NCI-H526 (cell line): Measurements from ENCODE around the gene SRSF9.
"Not testable (repeated sequence)": the region's sequence is repeated elsewhere in the genome, so short reads cannot be mapped to it uniquely, and the experiment has no call there.

ENCODE experiments used
- DNase-seq, 2 experiments: peaks; one replicate each; lab custom pipeline; 2025; lab: John Stamatoyannopoulos, UW

The SRSF9 gene

DNA sequence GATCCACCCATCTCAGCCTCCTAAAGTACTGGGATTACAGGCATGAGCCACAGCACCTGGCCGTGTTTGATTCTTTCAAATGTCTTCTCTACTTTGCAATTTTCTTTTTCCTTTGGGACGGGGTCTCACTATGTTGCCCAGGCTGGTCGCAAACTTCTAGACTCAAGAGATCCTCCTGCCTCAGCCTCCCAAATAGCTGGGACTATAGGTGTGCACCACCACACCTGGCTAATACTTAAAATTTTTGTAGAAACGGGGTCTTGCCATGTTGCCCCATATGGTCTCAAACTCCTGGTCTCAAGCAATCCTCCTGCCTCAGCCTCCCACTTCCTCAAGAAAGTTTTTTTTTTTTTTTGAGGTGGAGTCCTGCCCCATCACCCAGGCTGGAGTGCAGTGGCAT is 21.6 kb downstream of the SRSF9 start:
- no peak for DNase-seq

DNA sequence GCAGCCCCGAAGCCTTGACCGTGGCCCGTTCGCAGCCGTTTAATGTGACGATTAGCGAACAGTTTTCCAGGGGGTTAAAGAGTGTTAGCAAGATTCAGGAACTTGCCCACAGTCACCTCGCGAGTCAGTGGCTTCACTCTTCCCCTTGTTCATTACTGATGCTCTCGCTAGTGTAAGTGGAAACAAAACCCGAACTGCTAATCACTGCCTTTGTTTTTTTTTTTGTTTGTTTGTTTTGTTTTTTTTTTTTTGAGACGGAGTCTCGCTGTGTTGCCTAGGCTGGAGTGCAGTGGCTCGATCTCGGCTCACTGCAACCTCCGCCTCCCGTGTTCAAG is 22.7 kb downstream of the SRSF9 start:
- DNase-seq, result not testable (repeated sequence)

GRCh38 chr12:120445911-120446843 is 23.4 kb downstream of the SRSF9 start, which contains the start of the genes GATC and TRIAP1:
TSS of gene GATC (plus strand) at chr12:120446444. CDS start at chr12:120446481, 37 bp downstream.
TSS of gene TRIAP1 (minus strand) at chr12:120446384. CDS start at chr12:120446372, 12 bp downstream.
- peak; percentile 39 to 81 for DNase-seq

- DNase-seq, result no peak
Observed at GRCh38 chr12:120444676-120445075, 24.9 kb downstream of the SRSF9 start.

DNA sequence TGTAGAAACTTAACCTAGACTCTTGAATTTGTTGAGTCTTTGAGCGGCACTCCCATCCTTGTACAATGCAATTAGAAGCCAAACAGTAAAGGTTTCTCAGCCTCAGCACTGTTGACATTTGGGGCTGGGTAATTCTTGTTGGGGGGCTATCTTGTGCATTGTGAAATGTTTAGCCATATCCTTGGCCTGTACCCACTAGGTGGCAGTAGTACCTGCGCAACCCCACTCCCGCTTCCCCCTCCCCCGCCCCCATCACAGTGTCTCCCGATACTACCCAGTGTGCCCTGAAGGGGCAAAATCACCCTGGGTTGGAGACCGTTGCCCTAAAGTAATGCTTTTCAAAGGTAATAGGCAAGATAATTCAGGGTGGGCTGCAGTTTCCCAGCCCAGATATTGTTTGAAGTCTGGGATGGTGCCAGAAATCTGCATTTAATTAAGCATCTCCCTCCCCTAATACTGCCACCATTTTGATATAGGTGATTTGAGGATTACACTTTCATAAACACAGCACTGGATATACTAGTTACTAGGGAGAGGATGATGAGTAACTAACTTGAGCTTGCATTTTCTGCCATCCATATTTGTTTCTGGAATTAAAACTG is 29.8 kb downstream of the SRSF9 start:
- peak; percentile 17 to 81 for DNase-seq

- DNase-seq, result peak in 1 of 2 experiments; percentile 8
Observed at GRCh38 chr12:120438495-120439198, 30.9 kb downstream of the SRSF9 start.

- DNase-seq, result peak; percentile 99
Observed at GRCh38 chr12:120437735-120438494, 31.6 kb downstream of the SRSF9 start, which contains the start of gene COX6A1. TSS of gene COX6A1 (plus strand) at chr12:120438113. CDS start at chr12:120438127, 14 bp downstream.

DNA sequence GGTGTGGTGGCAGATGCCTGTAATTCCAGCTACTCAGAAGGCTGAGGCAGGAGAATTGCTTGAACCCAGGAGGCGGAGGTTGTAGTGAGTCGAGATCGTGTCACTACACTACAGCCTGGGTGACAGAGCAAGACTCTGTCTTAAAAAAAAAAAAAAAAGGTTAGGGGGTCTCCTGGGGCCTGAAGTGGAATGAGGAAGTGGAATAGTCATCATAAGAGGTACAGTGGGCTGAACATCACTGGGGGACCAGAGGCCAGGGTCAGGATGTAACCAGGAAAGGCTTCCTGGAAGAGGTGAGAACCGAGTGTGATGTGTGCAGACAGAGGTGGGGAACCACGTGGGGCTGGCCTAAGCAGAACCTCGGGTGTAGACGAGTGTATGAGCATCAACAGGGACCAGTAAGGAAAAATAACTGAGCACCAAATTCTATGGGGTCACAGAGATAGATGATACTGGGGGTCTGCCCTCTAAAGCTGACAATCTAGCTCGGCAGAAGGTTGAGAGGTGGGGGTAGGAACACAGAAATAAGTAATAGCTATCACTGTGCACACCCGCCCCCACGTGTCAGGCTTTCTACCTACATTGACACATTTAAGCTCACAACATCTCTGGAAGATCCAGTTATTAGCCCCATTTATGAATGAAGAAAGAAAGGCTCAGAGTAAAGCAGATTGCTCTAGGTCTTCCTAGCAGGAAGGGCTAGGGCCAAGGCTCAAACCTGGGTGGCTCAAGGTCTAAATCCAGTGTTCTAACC is 36.6 kb downstream of the SRSF9 start:
- no peak for DNase-seq

DNA sequence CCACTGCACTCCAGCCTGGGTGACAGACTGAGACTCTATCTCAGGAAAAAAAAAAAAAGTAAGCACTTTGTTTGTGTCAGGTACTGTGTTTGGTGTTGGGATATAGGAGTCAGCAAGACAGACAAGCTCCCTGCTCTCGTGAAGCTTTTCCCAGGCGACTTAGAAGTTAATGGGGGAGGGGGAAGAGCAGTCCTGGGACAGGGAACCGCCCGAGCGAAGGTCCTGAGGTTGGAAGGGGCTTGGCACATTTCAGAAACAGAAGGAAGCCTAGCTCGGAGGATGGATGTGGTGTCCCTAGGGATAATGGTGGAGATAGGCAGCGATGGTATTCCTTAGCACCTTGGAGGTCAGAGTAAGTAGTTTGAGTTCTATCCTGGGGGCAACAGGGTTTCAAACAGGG is 40.2 kb downstream of the SRSF9 start:
- no peak for DNase-seq

DNA sequence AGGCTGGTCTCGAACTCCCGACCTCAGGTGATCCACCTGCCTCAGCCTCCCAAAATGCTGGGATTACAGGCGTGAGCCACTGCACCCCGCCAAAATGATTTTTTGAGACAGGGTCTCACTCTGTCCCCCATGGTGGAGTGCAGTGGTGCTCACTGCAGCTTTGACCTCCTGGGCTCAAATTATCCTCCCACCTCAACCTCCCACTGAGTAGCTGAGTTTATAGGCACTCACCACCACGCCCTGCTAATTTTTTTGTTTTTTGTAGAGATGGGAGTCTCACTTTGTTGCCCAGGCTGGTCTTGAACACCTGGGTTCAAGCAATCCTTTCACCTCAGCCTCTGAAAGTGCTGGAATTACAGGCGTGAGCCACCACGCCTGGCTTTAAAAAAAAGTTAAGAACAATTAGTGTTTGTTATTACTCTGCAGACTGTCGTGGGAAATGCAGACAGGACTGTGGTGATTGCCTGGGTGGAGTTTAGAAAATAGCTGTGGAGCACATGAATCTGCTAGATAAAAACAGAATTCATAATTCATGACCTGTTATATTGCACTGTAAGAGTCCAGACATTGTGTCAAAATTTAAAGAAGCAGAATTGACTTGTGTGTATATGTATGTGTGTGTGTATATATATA is 40.8 kb downstream of the SRSF9 start:
- DNase-seq, result no peak

DNA sequence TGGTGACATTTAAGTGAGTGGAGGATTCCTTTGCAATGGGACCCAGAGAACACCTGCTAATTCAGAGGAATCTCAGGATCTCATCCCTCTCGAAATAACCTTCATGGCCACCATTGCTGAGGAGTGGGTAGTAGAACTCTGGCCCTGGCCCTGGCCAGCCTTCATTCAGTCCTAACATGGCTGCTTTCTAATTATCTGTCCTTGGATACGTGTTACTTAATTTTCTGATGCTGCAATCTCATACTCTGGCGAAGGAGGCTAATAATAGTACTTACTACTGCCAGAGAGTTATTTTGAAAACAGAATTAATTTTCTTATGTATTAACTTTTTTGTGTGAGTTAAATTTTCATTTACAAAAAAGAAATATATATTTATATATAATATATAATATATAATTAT is 43.8 kb downstream of the SRSF9 start:
- DNase-seq, result no peak

DNA sequence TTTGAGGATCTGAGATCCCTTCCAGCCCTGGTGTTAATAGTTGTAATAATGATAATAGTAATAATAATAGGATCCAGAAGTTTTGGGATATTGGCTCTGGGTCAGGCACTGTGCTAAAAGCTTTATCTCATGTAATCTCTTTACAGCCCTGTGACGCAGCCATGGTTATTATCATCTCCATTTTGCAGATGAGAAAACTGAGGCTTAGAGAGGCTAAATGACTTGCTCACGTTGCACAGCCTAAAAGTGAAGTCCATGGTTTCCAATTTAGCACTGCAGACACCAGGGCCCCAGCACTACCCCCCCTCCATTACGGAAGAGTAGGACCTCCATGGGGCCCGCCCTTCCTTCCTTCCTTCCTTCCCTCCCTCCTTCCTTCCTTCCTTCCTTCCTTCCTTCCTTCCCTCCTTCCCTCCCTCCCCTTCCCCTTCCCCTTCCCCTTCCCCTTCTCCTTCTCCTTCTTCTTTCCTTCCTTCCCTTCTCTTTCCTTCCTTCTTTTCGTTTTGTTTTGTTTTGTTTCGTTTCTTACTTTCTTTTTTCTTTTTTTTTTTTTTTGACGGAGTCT is 46.6 kb downstream of the SRSF9 start:
- no peak for DNase-seq

GRCh38 chr12:120421701-120422100 is 47.8 kb downstream of the SRSF9 start:
- DNase-seq, result no peak

GRCh38 chr12:120417917-120418580 is 51.5 kb downstream of the SRSF9 start:
- no peak for DNase-seq

GRCh38 chr12:120416490-120417216 is 52.9 kb downstream of the SRSF9 start:
- no peak for DNase-seq

GRCh38 chr12:120413901-120414695 is 55.5 kb downstream of the SRSF9 start:
- no peak for DNase-seq

GRCh38 chr12:120412421-120412820 is 57.1 kb downstream of the SRSF9 start:
- no peak for DNase-seq
